Activated CD4-positive, alpha-beta T cell treated with anti-CD3 and anti-CD28 coated beads, Interleukin-2, amount 10 ng/mL, durations not matched to agents 7 days and 5 days (primary cell): ENCODE data around the gene ZNF430. TPM values are rescaled to one million over a fixed set of nuclear protein-coding genes. Genes with fewer than 3 reads are reported as not detected.
"Not testable (repeated sequence)": the region's sequence is repeated elsewhere in the genome, so short reads cannot be mapped to it uniquely, and the experiment has no call there.

ENCODE experiments used
- CTCF ChIA-PET: fragments of 350-600 bp; sonication (Branson Sonifier 250); formaldehyde crosslinking; loops from one replicate; lab custom pipeline; 2021; ENCODE audit warnings: antibody characterized with exemption; lab: Charles Lee
- POLR2A ChIA-PET: fragments of 350-600 bp; sonication (Branson Sonifier 250); formaldehyde crosslinking; loops from one replicate; lab custom pipeline; 2021; ENCODE audit warnings: antibody characterized with exemption; lab: Charles Lee
- DNase-seq: peaks from one replicate; pipeline ENCODE4 v3.0.0-alpha.2; 2020
- H3K27ac Mint-ChIP-seq: one replicate; pipeline ENCODE4 v1.8.0; 2021; ENCODE audit warnings: mild to moderate bottlenecking, moderate library complexity, mixed read lengths
- H3K27me3 Mint-ChIP-seq: one replicate; pipeline ENCODE4 v1.8.0; 2021; ENCODE audit warnings: mixed read lengths
- H3K36me3 Mint-ChIP-seq: one replicate; pipeline ENCODE4 v1.8.0; 2021; ENCODE audit warnings: low read depth, mixed read lengths
- H3K4me1 Mint-ChIP-seq: one replicate; pipeline ENCODE4 v1.8.0; 2021; ENCODE audit warnings: mixed read lengths
- H3K4me3 Mint-ChIP-seq: one replicate; pipeline ENCODE4 v1.8.0; 2021; ENCODE audit warnings: mild to moderate bottlenecking, moderate library complexity, mixed read lengths
- H3K9me3 Mint-ChIP-seq: one replicate; pipeline ENCODE4 v1.8.0; 2021; ENCODE audit warnings: mixed read lengths
- total RNA-seq, 2 experiments: library from RNA; stranded (reverse); gene quantifications; one replicate each; pipeline ENCODE4 v1.2.3, GENCODE V29; 2021

The ZNF430 gene
- 10 to 100 TPM; 24.6 to 26.2 TPM for total RNA-seq

GRCh38 chr19:21020298-21021227 lies at the start of gene ZNF430:
Gene ZNF430, plus strand, starts transcription at chr19:21020657. Its CDS starts 144 bp downstream, at chr19:21020801.
- DNase-seq, result peak; percentile 98
- POLR2A ChIA-PET, result interaction anchor here (0.6 to 1.5 kb wide), 5 partner anchors 60 to 1243 kb away, joined by 3 to 4 read pairs (median 3); partner anchors contain the start of gene ZNF85
- H3K4me1 Mint-ChIP-seq, result peaks cover 37% of the 10 kb centered on the region
- peaks cover 44% of the 10 kb centered on the region for H3K36me3 Mint-ChIP-seq
- CTCF ChIA-PET, result interaction anchor here (0.5 to 1.2 kb wide), 5 partner anchors 11 to 244 kb away, joined by 3 read pairs; no protein-coding TSS in a partner anchor
- peak within 1 kb of the TSS; percentile 100 for H3K27ac Mint-ChIP-seq
- H3K27me3 Mint-ChIP-seq, result no peaks in the 10 kb centered on the region
- H3K9me3 Mint-ChIP-seq, result peaks cover 2% of the 10 kb centered on the region
- peak within 1 kb of the TSS; percentile 96 for H3K4me3 Mint-ChIP-seq

GRCh38 chr19:20992788-20993187 lies 27.7 kb upstream of the ZNF430 start:
- H3K36me3 Mint-ChIP-seq, POLR2A ChIA-PET, CTCF ChIA-PET, H3K4me1 Mint-ChIP-seq, H3K4me3 Mint-ChIP-seq, DNase-seq, H3K27ac Mint-ChIP-seq, H3K27me3 Mint-ChIP-seq: not testable (repeated sequence)
- peaks cover 46% of the 10 kb centered on the region for H3K9me3 Mint-ChIP-seq

- ChIA-PET CTCF (interaction anchor here (0.8 to 1.1 kb wide), 2 partner anchors 21 to 333 kb away, joined by 3 read pairs; no protein-coding TSS in a partner anchor), POLR2A (interaction anchor here (0.6 to 1.7 kb wide), 6 partner anchors 27 to 1099 kb away, joined by 3 to 11 read pairs (median 4); partner anchors contain the start of genes ZNF431, ZNF66 and ZNF85)
- H3K36me3 Mint-ChIP-seq, result peaks cover 16% of the 10 kb centered on the region
- no peaks in the 10 kb centered on the region for H3K27me3 Mint-ChIP-seq
- peak overlapping the region; percentile 94 for H3K27ac Mint-ChIP-seq
- H3K4me3 Mint-ChIP-seq, result peak overlapping the region; percentile 92
- DNase-seq, result peak; percentile 93
- peaks cover 23% of the 10 kb centered on the region for H3K4me1 Mint-ChIP-seq
- peaks cover 7% of the 10 kb centered on the region for H3K9me3 Mint-ChIP-seq
These were observed 20.6 kb upstream of the ZNF430 start for GRCh38 chr19:20999731-21000352.

GRCh38 chr19:21021238-21021637 lies 781 bp downstream of the ZNF430 start:
- H3K27me3 Mint-ChIP-seq, DNase-seq, H3K9me3 Mint-ChIP-seq: not testable (repeated sequence)
- POLR2A ChIA-PET, result interaction anchor here (0.6 to 1.5 kb wide), 2 partner anchors 59 to 98 kb away, joined by 3 to 4 read pairs; partner anchors contain the start of gene ZNF85
- CTCF ChIA-PET, result interaction anchor here (0.6 to 1.2 kb wide), 3 partner anchors 10 to 1358 kb away, joined by 3 read pairs; no protein-coding TSS in a partner anchor
- Mint-ChIP-seq H3K36me3 (peaks cover 51% of the 10 kb centered on the region), H3K4me1 (peaks cover 40% of the 10 kb centered on the region), H3K4me3 (peak overlapping the region; percentile 96), H3K27ac (peak overlapping the region; percentile 100)

GRCh38 chr19:21022996-21023395 lies 2.5 kb downstream of the ZNF430 start:
- H3K4me1 Mint-ChIP-seq, result peaks cover 55% of the 10 kb centered on the region
- H3K4me3 Mint-ChIP-seq, result peak overlapping the region; percentile 96
- ChIA-PET CTCF (no interaction called here), POLR2A (no interaction called here)
- no peaks in the 10 kb centered on the region for H3K27me3 Mint-ChIP-seq
- no peak for DNase-seq
- H3K27ac Mint-ChIP-seq, result no peak overlapping the region
- H3K9me3 Mint-ChIP-seq, result peaks cover 9% of the 10 kb centered on the region
- H3K36me3 Mint-ChIP-seq, result peaks cover 68% of the 10 kb centered on the region

GRCh38 chr19:21023901-21024300 lies 3.4 kb downstream of the ZNF430 start:
- ChIA-PET POLR2A (no interaction called here), CTCF (no interaction called here)
- peaks cover 77% of the 10 kb centered on the region for H3K36me3 Mint-ChIP-seq
- H3K27me3 Mint-ChIP-seq, result no peaks in the 10 kb centered on the region
- H3K9me3 Mint-ChIP-seq, result peaks cover 15% of the 10 kb centered on the region
- no peak for DNase-seq
- H3K27ac Mint-ChIP-seq, result no peak overlapping the region
- H3K4me3 Mint-ChIP-seq, result no peak overlapping the region
- peaks cover 62% of the 10 kb centered on the region for H3K4me1 Mint-ChIP-seq

- no peaks in the 10 kb centered on the region for H3K27me3 Mint-ChIP-seq
- no peak overlapping the region for H3K4me3 Mint-ChIP-seq
- H3K4me1 Mint-ChIP-seq, result peaks cover 45% of the 10 kb centered on the region
- ChIA-PET POLR2A (no interaction called here), CTCF (no interaction called here)
- peaks cover 22% of the 10 kb centered on the region for H3K9me3 Mint-ChIP-seq
- peaks cover 93% of the 10 kb centered on the region for H3K36me3 Mint-ChIP-seq
- no peak for DNase-seq
- no peak overlapping the region for H3K27ac Mint-ChIP-seq
These were observed 8.5 kb downstream of the ZNF430 start for GRCh38 chr19:21028969-21029268.

GRCh38 chr19:21045028-21045427 lies 24.6 kb downstream of the ZNF430 start:
- CTCF ChIA-PET, result interaction anchor here (0.6 kb wide), 2 partner anchors 54 to 112 kb away, joined by 3 read pairs; no protein-coding TSS in a partner anchor
- H3K36me3 Mint-ChIP-seq, result peaks cover 81% of the 10 kb centered on the region
- peaks cover 6% of the 10 kb centered on the region for H3K4me1 Mint-ChIP-seq
- H3K27me3 Mint-ChIP-seq, result no peaks in the 10 kb centered on the region
- peaks cover 50% of the 10 kb centered on the region for H3K9me3 Mint-ChIP-seq
- H3K27ac Mint-ChIP-seq, result no peak overlapping the region
- DNase-seq, result no peak
- POLR2A ChIA-PET, result no interaction called here
- H3K4me3 Mint-ChIP-seq, result no peak overlapping the region

GRCh38 chr19:21046489-21046888 lies 26.0 kb downstream of the ZNF430 start:
- DNase-seq, result no peak
- no peaks in the 10 kb centered on the region for H3K27me3 Mint-ChIP-seq
- H3K27ac Mint-ChIP-seq, result no peak overlapping the region
- H3K36me3 Mint-ChIP-seq, result peaks cover 75% of the 10 kb centered on the region
- H3K9me3 Mint-ChIP-seq, result peaks cover 48% of the 10 kb centered on the region
- POLR2A ChIA-PET, result no interaction called here
- CTCF ChIA-PET, result interaction anchor here (0.7 kb wide), 1 partner anchor 459 kb away, joined by 5 read pairs; no protein-coding TSS in a partner anchor
- no peak overlapping the region for H3K4me3 Mint-ChIP-seq
- peaks cover 6% of the 10 kb centered on the region for H3K4me1 Mint-ChIP-seq

- peaks cover 6% of the 10 kb centered on the region for H3K4me1 Mint-ChIP-seq
- POLR2A ChIA-PET, result no interaction called here
These were observed 27.3 kb downstream of the ZNF430 start for GRCh38 chr19:21047716-21048115.

GRCh38 chr19:21052902-21053301 lies 32.4 kb downstream of the ZNF430 start:
- Mint-ChIP-seq H3K27me3 (no peaks in the 10 kb centered on the region), H3K4me3 (no peak overlapping the region), H3K36me3 (peaks cover 72% of the 10 kb centered on the region), H3K9me3 (peaks cover 36% of the 10 kb centered on the region), H3K4me1 (no peaks in the 10 kb centered on the region), H3K27ac (no peak overlapping the region)
- DNase-seq, result no peak
- ChIA-PET POLR2A (no interaction called here), CTCF (no interaction called here)

More at GRCh38 chr19:21047716-21048115, 27.3 kb downstream of the ZNF430 start:
- H3K9me3 Mint-ChIP-seq, result peaks cover 55% of the 10 kb centered on the region
- no peaks in the 10 kb centered on the region for H3K27me3 Mint-ChIP-seq
- CTCF ChIA-PET, result no interaction called here
- no peak overlapping the region for H3K4me3 Mint-ChIP-seq
- H3K27ac Mint-ChIP-seq, result no peak overlapping the region
- peaks cover 75% of the 10 kb centered on the region for H3K36me3 Mint-ChIP-seq
- no peak for DNase-seq

GRCh38 chr19:21065336-21065735 lies 44.9 kb downstream of the ZNF430 start:
- no peaks in the 10 kb centered on the region for H3K27me3 Mint-ChIP-seq
- no peak overlapping the region for H3K4me3 Mint-ChIP-seq
- no peak for DNase-seq
- peaks cover 17% of the 10 kb centered on the region for H3K9me3 Mint-ChIP-seq
- no peak overlapping the region for H3K27ac Mint-ChIP-seq
- ChIA-PET POLR2A (interaction anchor here (0.7 kb wide), 1 partner anchor 77 kb away, joined by 6 read pairs; no protein-coding TSS in a partner anchor), CTCF (no interaction called here)
- H3K36me3 Mint-ChIP-seq, result peaks cover 52% of the 10 kb centered on the region
- H3K4me1 Mint-ChIP-seq, result no peaks in the 10 kb centered on the region
